H9 (cell line): ENCODE measurements around the gene SEBOX. TPM values are rescaled to one million over a fixed set of nuclear protein-coding genes. Genes with fewer than 3 reads are reported as not detected.

Experiments used
- DNase-seq: peaks from one replicate; pipeline ENCODE4 v3.0.0-alpha.2; 2017
- H2AFZ ChIP-seq: one replicate; pipeline ENCODE4 v1.6.1; 2013; ENCODE audit warnings: mild to moderate bottlenecking, low read length, control low read depth, moderate library complexity
- H2AK5ac ChIP-seq: 2 replicates; pipeline ENCODE4 v1.6.1; 2013; ENCODE audit warnings: low read length, control low read depth, mixed read lengths; ENCODE audit not compliant: insufficient read length
- H2BK120ac ChIP-seq: one replicate; pipeline ENCODE4 v1.6.1; 2013; ENCODE audit warnings: low read depth, mild to moderate bottlenecking, low read length, control low read depth, inconsistent platforms; ENCODE audit not compliant: poor library complexity, severe bottlenecking
- H2BK12ac ChIP-seq: 2 replicates; pipeline ENCODE4 v1.6.1; 2013; ENCODE audit warnings: low read length, control low read depth, mixed read lengths, low read depth; ENCODE audit not compliant: insufficient read length
- H2BK15ac ChIP-seq: 2 replicates; pipeline ENCODE4 v1.6.1; 2013; ENCODE audit warnings: low read depth, low read length, control low read depth
- H2BK20ac ChIP-seq: one replicate; pipeline ENCODE4 v1.6.1; 2013; ENCODE audit warnings: low read depth, mild to moderate bottlenecking, low read length, control low read depth, inconsistent platforms; ENCODE audit not compliant: poor library complexity, severe bottlenecking
- H2BK5ac ChIP-seq: 2 replicates; pipeline ENCODE4 v1.6.1; 2013; ENCODE audit warnings: low read length, control low read depth, mixed read lengths; ENCODE audit not compliant: insufficient read length
- H3K14ac ChIP-seq: 2 replicates; pipeline ENCODE4 v1.6.1; 2013; ENCODE audit warnings: low read length, control low read depth; ENCODE audit not compliant: insufficient read depth
- H3K18ac ChIP-seq: 2 replicates; pipeline ENCODE4 v1.6.1; 2013; ENCODE audit warnings: low read depth, mild to moderate bottlenecking, mixed read lengths, low read length, control low read depth; ENCODE audit not compliant: insufficient read length
- H3K23ac ChIP-seq: 2 replicates; pipeline ENCODE4 v1.6.1; 2013; ENCODE audit warnings: low read length, control low read depth, mixed read lengths, low read depth; ENCODE audit not compliant: insufficient read length
- H3K23me2 ChIP-seq: 2 replicates; pipeline ENCODE4 v1.6.1; 2013; ENCODE audit warnings: low read depth, mild to moderate bottlenecking, mixed read lengths, low read length, control low read depth; ENCODE audit not compliant: insufficient read length, poor library complexity, severe bottlenecking
- H3K27ac ChIP-seq: 2 replicates; pipeline ENCODE4 v1.5.1; 2013; ENCODE audit warnings: low read length, control low read depth, mixed read lengths, low read depth; ENCODE audit not compliant: insufficient read length
- H3K27me3 ChIP-seq: 2 replicates; pipeline ENCODE4 v1.6.1; 2013; ENCODE audit warnings: low read length, control low read depth, inconsistent platforms; ENCODE audit not compliant: insufficient read depth
- H3K4ac ChIP-seq: 2 replicates; pipeline ENCODE4 v1.6.1; 2013; ENCODE audit warnings: low read depth, mild to moderate bottlenecking, control low read depth, inconsistent platforms, low read length, moderate library complexity
- H3K4me1 ChIP-seq: 2 replicates; pipeline ENCODE4 v1.6.1; 2013; ENCODE audit warnings: low read length, control low read depth, inconsistent platforms; ENCODE audit not compliant: insufficient read depth
- H3K4me2 ChIP-seq: 2 replicates; pipeline ENCODE4 v1.6.1; 2013; ENCODE audit warnings: low read length, control low read depth, mixed read lengths; ENCODE audit not compliant: insufficient read length, insufficient read depth
- H3K56ac ChIP-seq: 2 replicates; pipeline ENCODE4 v1.6.1; 2013; ENCODE audit warnings: low read depth, mild to moderate bottlenecking, mixed read lengths, low read length, control low read depth; ENCODE audit not compliant: insufficient read length
- H3K79me1 ChIP-seq: 2 replicates; pipeline ENCODE4 v1.6.1; 2013; ENCODE audit warnings: low read depth, mild to moderate bottlenecking, moderate library complexity, low read length, control low read depth, inconsistent platforms; ENCODE audit not compliant: insufficient read depth, poor library complexity, severe bottlenecking
- H3K79me2 ChIP-seq: 2 replicates; pipeline ENCODE4 v1.6.1; 2013; ENCODE audit warnings: low read length, control low read depth, inconsistent platforms; ENCODE audit not compliant: insufficient read depth
- H3K9ac ChIP-seq: 2 replicates; pipeline ENCODE4 v1.6.1; 2013; ENCODE audit warnings: low read length, control low read depth, mixed read lengths; ENCODE audit not compliant: insufficient read length; ENCODE audit errors: extremely low read depth
- H3K9me3 ChIP-seq: one replicate; pipeline ENCODE4 v1.6.1; 2013; ENCODE audit warnings: low read depth, low read length, inconsistent platforms; ENCODE audit not compliant: control insufficient read depth
- H3T11ph ChIP-seq: one replicate; pipeline ENCODE4 v1.6.1; 2013; ENCODE audit warnings: mild to moderate bottlenecking, low read length, control low read depth, inconsistent platforms
- H4K20me1 ChIP-seq: one replicate; pipeline ENCODE4 v1.6.1; 2013; ENCODE audit not compliant: control insufficient read depth, insufficient read length, insufficient read depth
- H4K5ac ChIP-seq: 2 replicates; pipeline ENCODE4 v1.6.1; 2013; ENCODE audit warnings: low read depth, mild to moderate bottlenecking, mixed read lengths, low read length, control low read depth; ENCODE audit not compliant: insufficient read length
- H4K8ac ChIP-seq: replicated peaks from 2 replicates; pipeline ENCODE4 v1.6.1; 2013; ENCODE audit warnings: low read length, control low read depth, mixed read lengths, low read depth; ENCODE audit not compliant: insufficient read length
- H4K91ac ChIP-seq: 2 replicates; pipeline ENCODE4 v1.6.1; 2013; ENCODE audit warnings: low read depth, mild to moderate bottlenecking, moderate library complexity, mixed read lengths, low read length, control low read depth; ENCODE audit not compliant: insufficient read length
- H3K27ac Mint-ChIP-seq, 3 experiments: 2 replicates in 2 of 3; 3 replicates in 1 of 3; pipeline ENCODE4 v1.8.0; 2020 to 2021; ENCODE audit warnings: mixed read lengths in 3 of 3, mild to moderate bottlenecking in 1 of 3, moderate library complexity in 1 of 3
- H3K27me3 Mint-ChIP-seq: 2 replicates; pipeline ENCODE4 v1.8.0; 2021; ENCODE audit warnings: low read depth, mild to moderate bottlenecking, moderate library complexity, mixed read lengths
- H3K36me3 Mint-ChIP-seq, 3 experiments: 2 replicates in 2 of 3; 3 replicates in 1 of 3; pipeline ENCODE4 v1.8.0; 2020 to 2021; ENCODE audit warnings: low read depth in 3 of 3, mixed read lengths in 3 of 3; ENCODE audit not compliant: insufficient read depth in 1 of 3
- H3K4me1 Mint-ChIP-seq, 2 experiments: 2 replicates each; pipeline ENCODE4 v1.8.0; 2020; ENCODE audit warnings: mixed read lengths in 2 of 2
- H3K4me3 Mint-ChIP-seq, 2 experiments: 2 replicates in 1 of 2; 3 replicates in 1 of 2; pipeline ENCODE4 v1.8.0; 2020 to 2021; ENCODE audit warnings: mild to moderate bottlenecking in 2 of 2, mixed read lengths in 2 of 2, moderate library complexity in 1 of 2
- H3K9me3 Mint-ChIP-seq, 2 experiments: 2 replicates in 1 of 2; 3 replicates in 1 of 2; pipeline ENCODE4 v1.8.0; 2020; ENCODE audit warnings: mild to moderate bottlenecking in 2 of 2, mixed read lengths in 2 of 2, moderate library complexity in 1 of 2
- WGBS: extraction: QIAGEN DNeasy Blood & Tissue Kit; methylation state at CpG from one replicate; pipeline ENCODE4 v1.1.7; 2013; ENCODE audit warnings: missing lambda C conversion rate, low lambda C conversion rate, mixed read lengths; ENCODE audit not compliant: insufficient read length; ENCODE audit errors: extremely low coverage; 5-methylcytosine and 5-hydroxymethylcytosine counted together
- total RNA-seq: library from RNA; stranded (reverse); gene quantifications from 2 replicates; pipeline ENCODE4 v1.2.1, GENCODE V29; 2021
- TF ChIP-seq, protein P1 (sequence below): fragments of 200-600 bp; sonication (generic); conservative IDR thresholded peaks from 3 replicates; pipeline ENCODE4 v1.8.0; 2021; ENCODE audit warnings: antibody characterized with exemption, mild to moderate bottlenecking

The SEBOX gene
- total RNA-seq, 1 experiment from 2014 or later = not detected

- H3K23me2 ChIP-seq = no peaks in the 10 kb centered on the region
- H3K14ac ChIP-seq = no peak overlapping the region
- H3K4ac ChIP-seq = no peak overlapping the region
- no peak overlapping the region for H3K9ac ChIP-seq
- H3K27ac Mint-ChIP-seq = peak overlapping the region in 1 of 3 experiments; percentile 73; a peak in 2 of 7 replicates
- no peak for DNase-seq
- no peak overlapping the region for H2BK120ac ChIP-seq
- H3K4me1 Mint-ChIP-seq = peaks cover 16 to 17% of the 10 kb centered on the region in 2 experiments
- H3K79me1 ChIP-seq = no peaks in the 10 kb centered on the region
- no peak overlapping the region for H3K27ac ChIP-seq
- no peak overlapping the region for H3T11ph ChIP-seq
- H4K91ac ChIP-seq = no peak overlapping the region
- no peaks in the 10 kb centered on the region for H3K9me3 ChIP-seq
- TF ChIP-seq, protein P1, sequence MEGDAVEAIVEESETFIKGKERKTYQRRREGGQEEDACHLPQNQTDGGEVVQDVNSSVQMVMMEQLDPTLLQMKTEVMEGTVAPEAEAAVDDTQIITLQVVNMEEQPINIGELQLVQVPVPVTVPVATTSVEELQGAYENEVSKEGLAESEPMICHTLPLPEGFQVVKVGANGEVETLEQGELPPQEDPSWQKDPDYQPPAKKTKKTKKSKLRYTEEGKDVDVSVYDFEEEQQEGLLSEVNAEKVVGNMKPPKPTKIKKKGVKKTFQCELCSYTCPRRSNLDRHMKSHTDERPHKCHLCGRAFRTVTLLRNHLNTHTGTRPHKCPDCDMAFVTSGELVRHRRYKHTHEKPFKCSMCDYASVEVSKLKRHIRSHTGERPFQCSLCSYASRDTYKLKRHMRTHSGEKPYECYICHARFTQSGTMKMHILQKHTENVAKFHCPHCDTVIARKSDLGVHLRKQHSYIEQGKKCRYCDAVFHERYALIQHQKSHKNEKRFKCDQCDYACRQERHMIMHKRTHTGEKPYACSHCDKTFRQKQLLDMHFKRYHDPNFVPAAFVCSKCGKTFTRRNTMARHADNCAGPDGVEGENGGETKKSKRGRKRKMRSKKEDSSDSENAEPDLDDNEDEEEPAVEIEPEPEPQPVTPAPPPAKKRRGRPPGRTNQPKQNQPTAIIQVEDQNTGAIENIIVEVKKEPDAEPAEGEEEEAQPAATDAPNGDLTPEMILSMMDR = no peak
- H3K36me3 Mint-ChIP-seq = peaks cover 24 to 87% (median 69%) of the 10 kb centered on the region in 3 experiments; a peak in 6 of 7 replicates
- no peak overlapping the region for H2BK15ac ChIP-seq
- no peak overlapping the region for H4K8ac ChIP-seq
- no peak overlapping the region for H2BK5ac ChIP-seq
- H2BK20ac ChIP-seq = no peak overlapping the region
- H3K27me3 ChIP-seq = no peaks in the 10 kb centered on the region
- H3K79me2 ChIP-seq = no peaks in the 10 kb centered on the region
- no peak overlapping the region for H2BK12ac ChIP-seq
- no CpG with 5 or more reads among the region's 2 CpGs for WGBS
- H3K4me1 ChIP-seq = no peaks in the 10 kb centered on the region
- no peak overlapping the region for H3K4me3 Mint-ChIP-seq
- no peak overlapping the region for H2AK5ac ChIP-seq
- H3K56ac ChIP-seq = no peak overlapping the region
- H4K5ac ChIP-seq = no peak overlapping the region
- no peaks in the 10 kb centered on the region for H4K20me1 ChIP-seq
- no peak overlapping the region for H3K23ac ChIP-seq
- H3K9me3 Mint-ChIP-seq = no peaks in the 10 kb centered on the region
- H3K4me2 ChIP-seq = no peak overlapping the region
- H2AFZ ChIP-seq = no peak overlapping the region
- H3K27me3 Mint-ChIP-seq = no peaks in the 10 kb centered on the region
- no peak overlapping the region for H3K18ac ChIP-seq
Observed at GRCh38 chr17:28346199-28346580, 18.8 kb downstream of the SEBOX start.
